OCI-LY3 (cell line): ENCODE measurements around the gene FBXO45.
"Not testable (repeated sequence)": the region's sequence is repeated elsewhere in the genome, so short reads cannot be mapped to it uniquely, and the experiment has no call there.

Experiments used
- H2AFZ ChIP-seq: fragments of 200-600, 300-600 bp; shearing (Covaris generic); 2 replicates; pipeline ENCODE4 v1.6.0; 2014; ENCODE audit warnings: antibody characterized with exemption, low read depth, low read length
- H3K27ac ChIP-seq: fragments of 200-600, 300-600 bp; sonication (generic); 2 replicates; pipeline ENCODE4 v1.5.1; 2014; ENCODE audit warnings: mild to moderate bottlenecking, low read length, moderate library complexity, mixed read lengths
- H3K27me3 ChIP-seq: fragments of 200-600, 300-600 bp; sonication (generic); 2 replicates; pipeline ENCODE4 v1.6.1; 2014; ENCODE audit warnings: low read depth, low read length, mixed read lengths
- H3K36me3 ChIP-seq: fragments of 200-600, 300-600 bp; sonication (generic); replicated peaks from 2 replicates; pipeline ENCODE3; 2014; ENCODE audit warnings: low read depth, low read length, mixed read lengths
- H3K4me1 ChIP-seq: fragments of 300-600, 200-600 bp; sonication (generic); 2 replicates; pipeline ENCODE4 v1.6.1; 2014; ENCODE audit warnings: low read length, mixed read lengths
- H3K4me2 ChIP-seq: fragments of 200-600, 300-600 bp; sonication (generic); 2 replicates; pipeline ENCODE4 v1.6.1; 2014; ENCODE audit warnings: low read length, mixed read lengths
- H3K4me3 ChIP-seq: fragments of 300-600, 200-600 bp; sonication (generic); 2 replicates; pipeline ENCODE4 v1.5.1; 2014; ENCODE audit warnings: antibody characterized with exemption, mild to moderate bottlenecking, low read length, moderate library complexity
- H3K79me2 ChIP-seq: fragments of 300-600, 200-600 bp; shearing (Covaris generic); 2 replicates; pipeline ENCODE4 v1.6.1; 2014; ENCODE audit warnings: mild to moderate bottlenecking, low read length, mixed read lengths
- H3K9ac ChIP-seq: fragments of 300-600, 200-600 bp; shearing (Covaris generic); 2 replicates; pipeline ENCODE4 v1.6.0; 2014; ENCODE audit warnings: mild to moderate bottlenecking, low read length, moderate library complexity
- H3K9me3 ChIP-seq: fragments of 200-600, 300-600 bp; shearing (Covaris generic); 2 replicates; pipeline ENCODE4 v1.6.1; 2014; ENCODE audit warnings: low read length, mixed read lengths; ENCODE audit not compliant: insufficient read depth
- H4K20me1 ChIP-seq: fragments of 200-600, 300-600 bp; sonication (generic); 2 replicates; pipeline ENCODE4 v1.6.1; 2016; ENCODE audit warnings: low read length, mixed read lengths; ENCODE audit not compliant: insufficient read depth
- CTCF ChIP-seq: fragments of 200-600, 300-600 bp; sonication (generic); IDR thresholded peaks from 2 replicates; pipeline ENCODE4 v1.5.1; 2014; ENCODE audit warnings: antibody characterized with exemption, low read length, low read depth
- EZH2phosphoT487 ChIP-seq: fragments of 200-600 bp; shearing (Covaris generic); IDR thresholded peaks from 2 replicates; pipeline ENCODE4 v1.6.1; 2018; ENCODE audit warnings: antibody characterized with exemption, mixed run types, low read depth

The FBXO45 gene

DNA sequence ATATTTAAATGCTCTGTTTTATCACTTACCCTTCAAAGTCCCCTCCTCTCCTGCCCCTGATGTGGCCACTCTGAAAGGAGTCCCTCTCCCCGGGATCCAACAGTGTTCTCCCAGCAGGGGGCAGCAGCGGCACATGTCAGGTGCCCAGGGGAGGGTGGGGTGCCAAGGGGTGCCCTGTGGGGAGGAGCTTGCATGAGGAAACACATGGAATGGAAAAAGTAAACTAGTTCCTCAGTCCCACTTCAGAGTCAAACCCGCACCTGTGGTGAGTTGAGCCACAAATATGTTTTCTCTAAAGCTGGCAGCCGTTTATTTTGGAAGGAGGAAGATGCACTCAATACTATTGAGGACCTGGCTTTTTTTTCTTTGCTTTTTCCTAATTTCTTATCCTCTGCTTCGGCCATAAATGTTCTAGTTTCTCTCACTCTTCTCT lies 40.9 kb downstream of the FBXO45 start:
- H3K9ac ChIP-seq, result peak overlapping the region; percentile 45
- H3K4me3 ChIP-seq, result peak overlapping the region; percentile 49
- peaks cover 10% of the 10 kb centered on the region for H3K4me1 ChIP-seq
- no peaks in the 10 kb centered on the region for H3K9me3 ChIP-seq
- no peaks in the 10 kb centered on the region for H3K27me3 ChIP-seq
- H2AFZ ChIP-seq, result peak overlapping the region; percentile 20
- no peaks in the 10 kb centered on the region for H3K36me3 ChIP-seq
- no peak for TF ChIP-seq EZH2phosphoT487
- peak; percentile 98 for TF ChIP-seq CTCF
- H3K79me2 ChIP-seq, result no peaks in the 10 kb centered on the region
- H3K27ac ChIP-seq, result no peak overlapping the region; the same call in 1 of the 2 replicates
- no peaks in the 10 kb centered on the region for H4K20me1 ChIP-seq
- H3K4me2 ChIP-seq, result peak overlapping the region; percentile 64

GRCh38 chr3:196609805-196610515 lies 41.5 kb downstream of the FBXO45 start:
- no peaks in the 10 kb centered on the region for H3K36me3 ChIP-seq
- no peaks in the 10 kb centered on the region for H3K79me2 ChIP-seq
- H3K4me1 ChIP-seq, result peaks cover 8% of the 10 kb centered on the region
- TF ChIP-seq CTCF, result no peak
- H3K4me2 ChIP-seq, result peak overlapping the region; percentile 64
- peak overlapping the region; percentile 49 for H3K4me3 ChIP-seq
- peak overlapping the region; percentile 45 for H3K9ac ChIP-seq
- no peaks in the 10 kb centered on the region for H3K27me3 ChIP-seq
- peak overlapping the region; percentile 20 for H2AFZ ChIP-seq
- H4K20me1 ChIP-seq, result no peaks in the 10 kb centered on the region
- H3K9me3 ChIP-seq, result no peaks in the 10 kb centered on the region
- H3K27ac ChIP-seq, result no peak overlapping the region; the same call in 1 of the 2 replicates

DNA sequence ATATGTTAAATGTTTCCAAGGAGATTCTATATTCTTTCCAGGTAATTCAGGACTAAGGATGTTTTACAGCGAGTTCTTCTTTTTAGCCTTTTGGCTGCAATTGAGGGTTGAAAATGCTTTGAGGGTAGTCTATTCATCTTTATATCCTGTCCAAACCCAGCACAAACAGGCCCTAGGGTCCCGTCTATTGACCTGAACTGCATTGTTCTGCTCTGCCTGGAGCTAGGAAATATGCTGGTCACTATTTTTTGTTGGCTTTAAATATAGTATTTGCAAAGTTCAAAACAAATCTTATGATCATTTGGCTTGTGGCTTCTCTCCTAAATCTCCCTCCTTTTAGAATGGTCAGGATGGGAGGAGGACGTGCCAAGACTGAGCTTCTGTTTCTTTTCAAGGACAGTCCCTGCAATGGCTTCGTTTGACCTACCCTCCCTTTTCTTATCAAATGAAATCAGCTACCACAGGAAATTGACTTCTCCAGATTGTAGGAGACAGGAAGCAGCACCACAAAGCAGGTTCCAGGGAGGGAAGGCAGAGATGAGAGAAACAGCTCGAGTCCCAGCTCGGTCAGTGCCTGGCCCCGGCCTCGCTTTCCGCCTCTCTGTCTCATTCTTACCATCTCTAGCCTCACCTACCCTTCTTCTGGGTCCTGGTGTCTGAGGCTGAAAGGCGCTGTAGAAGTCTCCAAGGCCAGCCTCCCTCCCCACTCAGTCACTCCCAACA lies 43.5 kb downstream of the FBXO45 start:
- H3K4me3 ChIP-seq, result no peak overlapping the region
- H3K27ac ChIP-seq, result no peak overlapping the region
- H3K27me3 ChIP-seq, result no peaks in the 10 kb centered on the region
- no peak for TF ChIP-seq EZH2phosphoT487
- H4K20me1 ChIP-seq, result no peaks in the 10 kb centered on the region
- H3K4me1 ChIP-seq, result peaks cover 8% of the 10 kb centered on the region
- H3K36me3 ChIP-seq, result no peaks in the 10 kb centered on the region
- H3K9me3 ChIP-seq, result no peaks in the 10 kb centered on the region
- no peak overlapping the region for H3K9ac ChIP-seq
- no peak overlapping the region for H2AFZ ChIP-seq
- no peak overlapping the region for H3K4me2 ChIP-seq
- no peaks in the 10 kb centered on the region for H3K79me2 ChIP-seq

- not testable (repeated sequence) for H3K27ac ChIP-seq, H3K4me1 ChIP-seq, H4K20me1 ChIP-seq, H3K4me3 ChIP-seq, H2AFZ ChIP-seq, H3K27me3 ChIP-seq, H3K9me3 ChIP-seq, H3K4me2 ChIP-seq, H3K79me2 ChIP-seq, H3K36me3 ChIP-seq, H3K9ac ChIP-seq
Observed at GRCh38 chr3:196615234-196615633, 46.8 kb downstream of the FBXO45 start.

- H3K79me2 ChIP-seq, result no peaks in the 10 kb centered on the region
- H3K27me3 ChIP-seq, result no peaks in the 10 kb centered on the region
- TF ChIP-seq CTCF (no peak), EZH2phosphoT487 (no peak)
- no peak overlapping the region; the same call in 1 of the 2 replicates for H3K27ac ChIP-seq
- H2AFZ ChIP-seq, result peak overlapping the region; percentile 51
- H3K4me1 ChIP-seq, result peaks cover 10% of the 10 kb centered on the region
- H3K9me3 ChIP-seq, result no peaks in the 10 kb centered on the region
- H3K36me3 ChIP-seq, result no peaks in the 10 kb centered on the region
- peak overlapping the region; percentile 50 for H3K4me2 ChIP-seq
- no peak overlapping the region for H3K4me3 ChIP-seq
- no peaks in the 10 kb centered on the region for H4K20me1 ChIP-seq
- peak overlapping the region; percentile 41 for H3K9ac ChIP-seq
Observed at GRCh38 chr3:196617256-196617655, 48.8 kb downstream of the FBXO45 start.
